WTC11 (cell line): ENCODE results near the gene POLR2L. TPM values are rescaled to one million over a fixed set of nuclear protein-coding genes. Genes with fewer than 3 reads are reported as not detected.

ENCODE experiments used
- ATAC-seq: fragments of 200-7000 bp; cut with Tn5 transposase; 2 replicates; pipeline ENCODE4 v1.10.0; 2021; ENCODE audit warnings: mild to moderate bottlenecking, moderate library complexity
- CTCF ChIA-PET: fragments of 300-600 bp; sonication (Branson Sonifier 250); formaldehyde crosslinking; loops from one replicate; lab custom pipeline; 2021; ENCODE audit warnings: antibody characterized with exemption; lab: Charles Lee
- POLR2A ChIA-PET: fragments of 350-600 bp; sonication (Branson Sonifier 250); formaldehyde crosslinking; loops from one replicate; lab custom pipeline; 2021; ENCODE audit warnings: antibody characterized with exemption; lab: Charles Lee
- DNase-seq: peaks from one replicate; pipeline ENCODE4 v3.0.0; 2021; ENCODE audit warnings: low spot score
- H3K27ac Mint-ChIP-seq: 2 replicates; pipeline ENCODE4 v1.8.0; 2021; ENCODE audit warnings: mixed read lengths
- H3K27me3 Mint-ChIP-seq: 2 replicates; pipeline ENCODE4 v1.8.0; 2021; ENCODE audit warnings: low read depth, mild to moderate bottlenecking, moderate library complexity, mixed read lengths
- H3K36me3 Mint-ChIP-seq: 2 replicates; pipeline ENCODE4 v1.8.0; 2021; ENCODE audit warnings: mixed read lengths
- H3K4me1 Mint-ChIP-seq: 2 replicates; pipeline ENCODE4 v1.8.0; 2022; ENCODE audit warnings: mixed read lengths
- H3K4me3 Mint-ChIP-seq: 2 replicates; pipeline ENCODE4 v1.8.0; 2021; ENCODE audit warnings: mild to moderate bottlenecking, moderate library complexity, mixed read lengths
- H3K9me3 Mint-ChIP-seq: 2 replicates; pipeline ENCODE4 v1.8.0; 2021; ENCODE audit warnings: mixed read lengths
- CREB1 ChIP-seq: sonication (generic); formaldehyde crosslinking; IDR thresholded peaks from 2 replicates; pipeline ENCODE4 v1.8.0; 2023; ENCODE audit warnings: mild to moderate bottlenecking, missing genetic modification reagents
- ELF4 ChIP-seq: sonication (generic); formaldehyde crosslinking; IDR thresholded peaks from 2 replicates; pipeline ENCODE4 v1.8.1; 2022; ENCODE audit warnings: low read depth, mild to moderate bottlenecking, moderate library complexity, missing genetic modification reagents
- FOXP1 ChIP-seq: sonication (generic); formaldehyde crosslinking; IDR thresholded peaks from 2 replicates; pipeline ENCODE4 v1.8.0; 2022; ENCODE audit warnings: missing genetic modification reagents, mild to moderate bottlenecking, moderate library complexity, borderline replicate concordance
- HMGA2 ChIP-seq: fragments of 250-450 bp; sonication (Bioruptor Pico); IDR thresholded peaks from 2 replicates; pipeline ENCODE4 v1.4.0; 2021; ENCODE audit warnings: mild to moderate bottlenecking, moderate library complexity
- IRF2 ChIP-seq: sonication (generic); formaldehyde crosslinking; IDR thresholded peaks from 2 replicates; pipeline ENCODE4 v1.8.0; 2022; ENCODE audit warnings: low read depth, missing genetic modification reagents, borderline replicate concordance
- JAZF1 ChIP-seq: fragments of 250-450 bp; sonication (Bioruptor Pico); IDR thresholded peaks from 2 replicates; pipeline ENCODE4 v1.9.0; 2021; ENCODE audit warnings: moderate library complexity, mild to moderate bottlenecking, inconsistent platforms
- MYBL2 ChIP-seq: sonication (generic); formaldehyde crosslinking; IDR thresholded peaks from 2 replicates; pipeline ENCODE4 v1.8.1; 2023; ENCODE audit warnings: mild to moderate bottlenecking, moderate library complexity, missing genetic modification reagents
- NFE2L1 ChIP-seq: sonication (generic); formaldehyde crosslinking; IDR thresholded peaks from 2 replicates; pipeline ENCODE4 v1.8.1; 2023; ENCODE audit warnings: missing genetic modification reagents
- PRRX2 ChIP-seq: fragments of 250-450 bp; sonication (Bioruptor Pico); IDR thresholded peaks from 2 replicates; pipeline ENCODE4 v1.8.0; 2021; ENCODE audit warnings: mild to moderate bottlenecking
- SMAD4 ChIP-seq: sonication (generic); formaldehyde crosslinking; IDR thresholded peaks from 2 replicates; pipeline ENCODE4 v1.8.0; 2022; ENCODE audit warnings: mild to moderate bottlenecking, missing genetic modification reagents
- SOX15 ChIP-seq: fragments of 250-450 bp; sonication (Bioruptor Pico); IDR thresholded peaks from 2 replicates; pipeline ENCODE4 v1.9.0; 2021; ENCODE audit warnings: mild to moderate bottlenecking
- TCF7 ChIP-seq: sonication (generic); formaldehyde crosslinking; IDR thresholded peaks from 2 replicates; pipeline ENCODE4 v1.8.0; 2022; ENCODE audit warnings: mild to moderate bottlenecking, low read depth, missing genetic modification reagents, moderate library complexity
- ZNF263 ChIP-seq: sonication (generic); formaldehyde crosslinking; IDR thresholded peaks from 2 replicates; pipeline ENCODE4 v1.8.1; 2022; ENCODE audit warnings: low read depth, mild to moderate bottlenecking, moderate library complexity, missing genetic modification reagents
- ZNF416 ChIP-seq: fragments of 250-450 bp; sonication (Bioruptor Pico); IDR thresholded peaks from 2 replicates; pipeline ENCODE4 v1.9.0; 2021; ENCODE audit warnings: mild to moderate bottlenecking, inconsistent platforms
- total RNA-seq: library from RNA; stranded (reverse); gene quantifications from 3 replicates; pipeline ENCODE4 v1.2.3, GENCODE V29; 2021
- TF ChIP-seq, protein P1 (sequence below): fragments of 250-450 bp; sonication (Bioruptor Pico); IDR thresholded peaks from 2 replicates; pipeline ENCODE4 v1.9.0; 2021; ENCODE audit warnings: mild to moderate bottlenecking
- TF ChIP-seq, protein P2 (sequence below): sonication (generic); formaldehyde crosslinking; IDR thresholded peaks from 2 replicates; pipeline ENCODE4 v1.8.1; 2022; ENCODE audit warnings: mild to moderate bottlenecking, missing genetic modification reagents, moderate library complexity, borderline replicate concordance
- TF ChIP-seq, protein P3 (sequence below): sonication (generic); formaldehyde crosslinking; IDR thresholded peaks from 2 replicates; pipeline ENCODE4 v1.8.0; 2022; ENCODE audit warnings: missing genetic modification reagents
- TF ChIP-seq, protein P4 (sequence below): fragments of 250-450 bp; sonication (Bioruptor Pico); IDR thresholded peaks from 2 replicates; pipeline ENCODE4 v2.1.2; 2022; ENCODE audit warnings: mild to moderate bottlenecking, moderate library complexity
- TF ChIP-seq, protein P5 (sequence below): fragments of 250-450 bp; sonication (Bioruptor Pico); IDR thresholded peaks from 2 replicates; pipeline ENCODE4 v1.9.0; 2021; ENCODE audit warnings: moderate library complexity, mild to moderate bottlenecking, inconsistent platforms, borderline replicate concordance
- TF ChIP-seq, protein P6 (sequence below): sonication (generic); formaldehyde crosslinking; IDR thresholded peaks from 2 replicates; pipeline ENCODE4 v1.8.1; 2022; ENCODE audit warnings: mild to moderate bottlenecking, moderate library complexity, missing genetic modification reagents
- TF ChIP-seq, protein P7 (sequence below): sonication (generic); formaldehyde crosslinking; IDR thresholded peaks from 2 replicates; pipeline ENCODE4 v1.8.0; 2023; ENCODE audit warnings: mild to moderate bottlenecking, missing genetic modification reagents

POLR2L gene
- total RNA-seq, 1 experiment from 2014 or later = 152 TPM

DNA sequence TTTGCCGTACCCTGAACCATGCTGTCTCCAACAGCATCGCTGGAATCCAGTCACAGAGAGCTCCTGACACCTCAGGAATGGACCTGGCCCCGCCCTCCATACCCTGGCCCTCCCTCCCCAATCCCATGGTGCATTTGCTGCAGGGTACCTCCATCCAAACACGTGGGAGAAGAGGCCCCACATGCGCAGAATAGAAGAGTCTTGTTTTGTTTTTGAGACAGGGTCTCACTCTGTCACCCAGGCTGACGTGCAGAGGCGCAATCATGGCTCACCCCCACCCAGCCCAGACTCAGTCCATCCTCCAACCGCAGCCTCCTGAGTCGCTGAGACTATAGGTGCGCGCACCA lies 25.9 kb downstream of the POLR2L start:
- ChIA-PET CTCF (interaction anchor here (1.0 to 1.6 kb wide), 4 partner anchors 13 to 33 kb away, joined by 3 to 8 read pairs (median 4); no protein-coding TSS in a partner anchor), POLR2A (interaction anchor here (1.0 kb wide), 1 partner anchor 27 kb away, joined by 4 read pairs; the partner anchor contains the start of genes POLR2L and TSPAN4)
- Mint-ChIP-seq H3K27me3 (no peaks in the 10 kb centered on the region), H3K9me3 (no peaks in the 10 kb centered on the region), H3K4me1 (peaks cover 15% of the 10 kb centered on the region), H3K4me3 (no peak overlapping the region), H3K27ac (no peak overlapping the region), H3K36me3 (peaks cover 16% of the 10 kb centered on the region)
- DNase-seq = no peak
- TF ChIP-seq, protein P1, sequence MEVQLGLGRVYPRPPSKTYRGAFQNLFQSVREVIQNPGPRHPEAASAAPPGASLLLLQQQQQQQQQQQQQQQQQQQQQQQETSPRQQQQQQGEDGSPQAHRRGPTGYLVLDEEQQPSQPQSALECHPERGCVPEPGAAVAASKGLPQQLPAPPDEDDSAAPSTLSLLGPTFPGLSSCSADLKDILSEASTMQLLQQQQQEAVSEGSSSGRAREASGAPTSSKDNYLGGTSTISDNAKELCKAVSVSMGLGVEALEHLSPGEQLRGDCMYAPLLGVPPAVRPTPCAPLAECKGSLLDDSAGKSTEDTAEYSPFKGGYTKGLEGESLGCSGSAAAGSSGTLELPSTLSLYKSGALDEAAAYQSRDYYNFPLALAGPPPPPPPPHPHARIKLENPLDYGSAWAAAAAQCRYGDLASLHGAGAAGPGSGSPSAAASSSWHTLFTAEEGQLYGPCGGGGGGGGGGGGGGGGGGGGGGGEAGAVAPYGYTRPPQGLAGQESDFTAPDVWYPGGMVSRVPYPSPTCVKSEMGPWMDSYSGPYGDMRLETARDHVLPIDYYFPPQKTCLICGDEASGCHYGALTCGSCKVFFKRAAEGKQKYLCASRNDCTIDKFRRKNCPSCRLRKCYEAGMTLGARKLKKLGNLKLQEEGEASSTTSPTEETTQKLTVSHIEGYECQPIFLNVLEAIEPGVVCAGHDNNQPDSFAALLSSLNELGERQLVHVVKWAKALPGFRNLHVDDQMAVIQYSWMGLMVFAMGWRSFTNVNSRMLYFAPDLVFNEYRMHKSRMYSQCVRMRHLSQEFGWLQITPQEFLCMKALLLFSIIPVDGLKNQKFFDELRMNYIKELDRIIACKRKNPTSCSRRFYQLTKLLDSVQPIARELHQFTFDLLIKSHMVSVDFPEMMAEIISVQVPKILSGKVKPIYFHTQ = no peak
- TF ChIP-seq ZNF416 (CRISPR knock-in tag) (no peak), SOX15 (CRISPR knock-in tag) (no peak), IRF2 (CRISPR knock-in tag) (no peak)
- TF ChIP-seq, protein P2, sequence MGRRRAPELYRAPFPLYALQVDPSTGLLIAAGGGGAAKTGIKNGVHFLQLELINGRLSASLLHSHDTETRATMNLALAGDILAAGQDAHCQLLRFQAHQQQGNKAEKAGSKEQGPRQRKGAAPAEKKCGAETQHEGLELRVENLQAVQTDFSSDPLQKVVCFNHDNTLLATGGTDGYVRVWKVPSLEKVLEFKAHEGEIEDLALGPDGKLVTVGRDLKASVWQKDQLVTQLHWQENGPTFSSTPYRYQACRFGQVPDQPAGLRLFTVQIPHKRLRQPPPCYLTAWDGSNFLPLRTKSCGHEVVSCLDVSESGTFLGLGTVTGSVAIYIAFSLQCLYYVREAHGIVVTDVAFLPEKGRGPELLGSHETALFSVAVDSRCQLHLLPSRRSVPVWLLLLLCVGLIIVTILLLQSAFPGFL (CRISPR knock-in tag) = no peak
- peak; percentile 9 for ATAC-seq

DNA sequence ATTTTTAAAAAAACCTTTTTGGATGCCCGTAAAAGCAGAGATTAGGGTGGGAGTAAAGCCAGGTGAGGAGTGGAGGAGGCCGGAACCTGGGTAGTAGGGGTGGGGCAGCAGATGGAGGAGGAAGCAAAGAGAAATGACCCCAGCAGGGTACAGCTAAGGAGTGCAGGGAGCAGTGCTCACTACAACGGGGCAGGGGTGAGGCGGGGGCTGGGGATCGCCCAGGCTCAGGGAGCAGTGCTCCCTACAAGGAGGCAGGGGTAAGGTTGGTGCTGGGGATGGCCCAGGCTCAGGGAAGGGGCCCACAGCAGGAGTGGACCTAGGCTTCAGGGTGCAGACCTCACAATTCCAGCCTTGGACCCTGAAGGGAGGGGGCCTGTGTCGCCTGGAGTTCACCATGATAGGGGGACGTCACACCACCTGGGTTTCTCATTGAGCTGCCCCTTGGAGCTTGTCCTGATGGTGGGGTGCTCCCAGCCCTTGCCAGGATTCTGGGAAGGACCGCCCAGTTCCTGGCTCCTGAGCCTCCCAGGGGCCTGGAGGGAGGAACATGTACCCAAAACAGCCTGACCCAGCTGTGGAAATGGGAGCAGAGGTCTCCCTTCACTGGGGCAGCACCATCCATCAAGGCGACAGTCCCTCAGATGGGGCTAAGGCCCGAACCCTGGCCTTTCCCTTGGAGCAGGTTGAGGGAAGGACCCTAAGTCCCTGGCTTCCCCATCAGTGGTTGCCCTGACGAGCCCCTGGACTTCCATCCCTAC lies 26.5 kb downstream of the POLR2L start:
- DNase-seq = no peak
- ChIA-PET POLR2A (interaction anchor here (0.6 to 1.0 kb wide), 2 partner anchors 27 to 74 kb away, joined by 3 to 4 read pairs; partner anchors contain the start of genes POLR2L and TSPAN4), CTCF (interaction anchor here (1.0 to 1.6 kb wide), 4 partner anchors 14 to 32 kb away, joined by 3 to 8 read pairs (median 4); no protein-coding TSS in a partner anchor)
- H3K9me3 Mint-ChIP-seq = no peaks in the 10 kb centered on the region
- no peaks in the 10 kb centered on the region for H3K27me3 Mint-ChIP-seq
- no peak for ATAC-seq
- H3K27ac Mint-ChIP-seq = no peak overlapping the region
- peaks cover 21% of the 10 kb centered on the region for H3K36me3 Mint-ChIP-seq
- H3K4me3 Mint-ChIP-seq = no peak overlapping the region
- peaks cover 20% of the 10 kb centered on the region for H3K4me1 Mint-ChIP-seq
- TF ChIP-seq JAZF1 (no peak), FOXP1 (CRISPR knock-in tag) (no peak), PRRX2 (CRISPR knock-in tag) (no peak), NFE2L1 (no peak), ELF4 (CRISPR knock-in tag) (no peak), SMAD4 (no peak), ZNF263 (CRISPR knock-in tag) (no peak), CREB1 (CRISPR knock-in tag) (no peak), HMGA2 (CRISPR knock-in tag) (no peak), MYBL2 (no peak), TCF7 (CRISPR knock-in tag) (no peak)
- TF ChIP-seq, protein P3, sequence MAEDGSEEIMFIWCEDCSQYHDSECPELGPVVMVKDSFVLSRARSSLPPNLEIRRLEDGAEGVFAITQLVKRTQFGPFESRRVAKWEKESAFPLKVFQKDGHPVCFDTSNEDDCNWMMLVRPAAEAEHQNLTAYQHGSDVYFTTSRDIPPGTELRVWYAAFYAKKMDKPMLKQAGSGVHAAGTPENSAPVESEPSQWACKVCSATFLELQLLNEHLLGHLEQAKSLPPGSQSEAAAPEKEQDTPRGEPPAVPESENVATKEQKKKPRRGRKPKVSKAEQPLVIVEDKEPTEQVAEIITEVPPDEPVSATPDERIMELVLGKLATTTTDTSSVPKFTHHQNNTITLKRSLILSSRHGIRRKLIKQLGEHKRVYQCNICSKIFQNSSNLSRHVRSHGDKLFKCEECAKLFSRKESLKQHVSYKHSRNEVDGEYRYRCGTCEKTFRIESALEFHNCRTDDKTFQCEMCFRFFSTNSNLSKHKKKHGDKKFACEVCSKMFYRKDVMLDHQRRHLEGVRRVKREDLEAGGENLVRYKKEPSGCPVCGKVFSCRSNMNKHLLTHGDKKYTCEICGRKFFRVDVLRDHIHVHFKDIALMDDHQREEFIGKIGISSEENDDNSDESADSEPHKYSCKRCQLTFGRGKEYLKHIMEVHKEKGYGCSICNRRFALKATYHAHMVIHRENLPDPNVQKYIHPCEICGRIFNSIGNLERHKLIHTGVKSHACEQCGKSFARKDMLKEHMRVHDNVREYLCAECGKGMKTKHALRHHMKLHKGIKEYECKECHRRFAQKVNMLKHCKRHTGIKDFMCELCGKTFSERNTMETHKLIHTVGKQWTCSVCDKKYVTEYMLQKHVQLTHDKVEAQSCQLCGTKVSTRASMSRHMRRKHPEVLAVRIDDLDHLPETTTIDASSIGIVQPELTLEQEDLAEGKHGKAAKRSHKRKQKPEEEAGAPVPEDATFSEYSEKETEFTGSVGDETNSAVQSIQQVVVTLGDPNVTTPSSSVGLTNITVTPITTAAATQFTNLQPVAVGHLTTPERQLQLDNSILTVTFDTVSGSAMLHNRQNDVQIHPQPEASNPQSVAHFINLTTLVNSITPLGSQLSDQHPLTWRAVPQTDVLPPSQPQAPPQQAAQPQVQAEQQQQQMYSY (CRISPR knock-in tag) = no peak
- TF ChIP-seq, protein P4, sequence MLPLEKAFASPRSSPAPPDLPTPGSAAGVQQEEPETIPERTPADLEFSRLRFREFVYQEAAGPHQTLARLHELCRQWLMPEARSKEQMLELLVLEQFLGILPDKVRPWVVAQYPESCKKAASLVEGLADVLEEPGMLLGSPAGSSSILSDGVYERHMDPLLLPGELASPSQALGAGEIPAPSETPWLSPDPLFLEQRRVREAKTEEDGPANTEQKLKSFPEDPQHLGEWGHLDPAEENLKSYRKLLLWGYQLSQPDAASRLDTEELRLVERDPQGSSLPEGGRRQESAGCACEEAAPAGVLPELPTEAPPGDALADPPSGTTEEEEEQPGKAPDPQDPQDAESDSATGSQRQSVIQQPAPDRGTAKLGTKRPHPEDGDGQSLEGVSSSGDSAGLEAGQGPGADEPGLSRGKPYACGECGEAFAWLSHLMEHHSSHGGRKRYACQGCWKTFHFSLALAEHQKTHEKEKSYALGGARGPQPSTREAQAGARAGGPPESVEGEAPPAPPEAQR = no peak
- TF ChIP-seq, protein P5, sequence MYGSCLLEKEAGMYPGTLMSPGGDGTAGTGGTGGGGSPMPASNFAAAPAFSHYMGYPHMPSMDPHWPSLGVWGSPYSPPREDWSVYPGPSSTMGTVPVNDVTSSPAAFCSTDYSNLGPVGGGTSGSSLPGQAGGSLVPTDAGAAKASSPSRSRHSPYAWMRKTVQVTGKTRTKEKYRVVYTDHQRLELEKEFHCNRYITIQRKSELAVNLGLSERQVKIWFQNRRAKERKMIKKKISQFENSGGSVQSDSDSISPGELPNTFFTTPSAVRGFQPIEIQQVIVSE (CRISPR knock-in tag) = no peak
- TF ChIP-seq, protein P6, sequence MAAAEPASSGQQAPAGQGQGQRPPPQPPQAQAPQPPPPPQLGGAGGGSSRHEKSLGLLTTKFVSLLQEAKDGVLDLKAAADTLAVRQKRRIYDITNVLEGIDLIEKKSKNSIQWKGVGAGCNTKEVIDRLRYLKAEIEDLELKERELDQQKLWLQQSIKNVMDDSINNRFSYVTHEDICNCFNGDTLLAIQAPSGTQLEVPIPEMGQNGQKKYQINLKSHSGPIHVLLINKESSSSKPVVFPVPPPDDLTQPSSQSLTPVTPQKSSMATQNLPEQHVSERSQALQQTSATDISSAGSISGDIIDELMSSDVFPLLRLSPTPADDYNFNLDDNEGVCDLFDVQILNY (CRISPR knock-in tag) = no peak
- TF ChIP-seq, protein P7, sequence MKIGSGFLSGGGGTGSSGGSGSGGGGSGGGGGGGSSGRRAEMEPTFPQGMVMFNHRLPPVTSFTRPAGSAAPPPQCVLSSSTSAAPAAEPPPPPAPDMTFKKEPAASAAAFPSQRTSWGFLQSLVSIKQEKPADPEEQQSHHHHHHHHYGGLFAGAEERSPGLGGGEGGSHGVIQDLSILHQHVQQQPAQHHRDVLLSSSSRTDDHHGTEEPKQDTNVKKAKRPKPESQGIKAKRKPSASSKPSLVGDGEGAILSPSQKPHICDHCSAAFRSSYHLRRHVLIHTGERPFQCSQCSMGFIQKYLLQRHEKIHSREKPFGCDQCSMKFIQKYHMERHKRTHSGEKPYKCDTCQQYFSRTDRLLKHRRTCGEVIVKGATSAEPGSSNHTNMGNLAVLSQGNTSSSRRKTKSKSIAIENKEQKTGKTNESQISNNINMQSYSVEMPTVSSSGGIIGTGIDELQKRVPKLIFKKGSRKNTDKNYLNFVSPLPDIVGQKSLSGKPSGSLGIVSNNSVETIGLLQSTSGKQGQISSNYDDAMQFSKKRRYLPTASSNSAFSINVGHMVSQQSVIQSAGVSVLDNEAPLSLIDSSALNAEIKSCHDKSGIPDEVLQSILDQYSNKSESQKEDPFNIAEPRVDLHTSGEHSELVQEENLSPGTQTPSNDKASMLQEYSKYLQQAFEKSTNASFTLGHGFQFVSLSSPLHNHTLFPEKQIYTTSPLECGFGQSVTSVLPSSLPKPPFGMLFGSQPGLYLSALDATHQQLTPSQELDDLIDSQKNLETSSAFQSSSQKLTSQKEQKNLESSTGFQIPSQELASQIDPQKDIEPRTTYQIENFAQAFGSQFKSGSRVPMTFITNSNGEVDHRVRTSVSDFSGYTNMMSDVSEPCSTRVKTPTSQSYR (CRISPR knock-in tag) = no peak
